Stimulated activated CD8-positive, alpha-beta memory T cell treated with anti-CD3 and anti-CD28 coated beads, Interleukin-4, amount 100 ng/mL, for 4 hours (primary cell): Measurements from ENCODE around the gene SMIM1.

Experiments
- DNase-seq, 2 donors: peaks; one replicate each; pipeline ENCODE4 v3.0.0-alpha.2; 2020; ENCODE audit warnings: low read depth in 2 of 2, low spot score in 1 of 2

The SMIM1 gene

DNA sequence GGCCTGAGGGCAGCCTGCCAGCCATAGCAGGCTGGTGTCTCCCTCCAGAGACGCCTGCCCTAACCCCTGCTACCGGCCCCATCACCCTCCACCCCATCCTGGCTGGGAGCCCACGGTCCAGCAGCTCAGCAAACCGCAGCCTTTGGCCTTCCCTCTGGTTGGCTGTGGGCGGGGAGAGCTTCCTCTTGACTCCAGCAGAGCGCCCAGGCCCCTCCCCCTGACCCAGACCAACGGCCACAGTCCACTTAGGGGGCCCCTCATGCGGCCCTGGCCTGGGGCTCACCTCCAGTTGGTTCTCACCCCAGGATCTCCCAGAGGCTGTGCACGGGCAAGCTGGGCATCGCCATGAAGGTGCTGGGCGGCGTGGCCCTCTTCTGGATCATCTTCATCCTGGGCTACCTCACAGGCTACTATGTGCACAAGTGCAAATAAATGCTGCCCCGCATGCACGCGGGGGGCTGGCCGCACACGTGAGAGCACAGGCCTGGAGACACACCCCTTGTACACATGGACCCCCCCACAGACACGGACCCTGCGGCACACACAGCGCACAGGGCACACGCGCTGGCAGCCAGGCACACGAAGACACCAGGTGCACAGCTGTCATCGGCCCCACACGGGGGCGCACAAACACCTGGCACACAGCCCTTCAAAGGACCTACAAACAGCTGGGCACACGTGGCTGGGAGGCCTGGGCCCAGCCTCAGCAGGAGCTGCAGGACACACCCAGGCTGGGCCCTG, 3.1 kb downstream of the SMIM1 start:
- DNase-seq, result no peak

DNA sequence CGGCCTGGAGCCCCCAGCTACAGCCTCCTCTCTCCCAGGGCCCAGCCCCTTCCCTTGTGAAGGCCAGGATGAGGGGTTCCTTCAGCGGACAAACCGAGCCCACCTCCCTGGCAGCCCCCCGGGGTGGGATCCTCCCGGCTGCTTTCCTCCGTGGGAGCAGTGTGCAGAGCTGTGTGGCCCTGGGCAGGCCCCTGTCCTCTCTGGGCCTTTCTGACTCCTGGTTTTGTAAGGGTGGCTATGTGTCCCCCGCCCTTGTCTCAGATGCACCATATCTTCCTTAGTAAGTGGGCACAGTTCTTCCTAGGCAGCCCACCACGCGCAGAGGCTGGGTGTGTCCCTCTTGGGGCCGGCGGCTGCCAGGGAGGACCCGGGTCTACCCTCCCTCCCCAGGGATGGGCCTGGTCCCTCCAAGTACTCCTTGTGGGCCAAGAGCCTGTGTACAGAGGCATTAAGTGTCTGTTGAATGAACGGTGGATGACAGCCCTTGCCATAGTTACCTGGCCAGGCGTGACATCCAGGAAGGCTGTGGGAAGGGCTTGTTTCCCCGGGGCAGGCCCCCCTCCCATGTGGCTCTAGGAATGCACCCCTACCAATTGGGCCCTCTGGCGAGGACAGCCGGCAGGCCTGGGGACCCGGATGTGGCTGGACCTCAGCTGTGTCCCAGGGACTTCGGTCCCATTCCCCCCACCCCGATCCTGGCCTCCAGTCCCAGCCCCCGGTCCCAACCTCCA, 3.8 kb downstream of the SMIM1 start:
- no peak for DNase-seq

DNA sequence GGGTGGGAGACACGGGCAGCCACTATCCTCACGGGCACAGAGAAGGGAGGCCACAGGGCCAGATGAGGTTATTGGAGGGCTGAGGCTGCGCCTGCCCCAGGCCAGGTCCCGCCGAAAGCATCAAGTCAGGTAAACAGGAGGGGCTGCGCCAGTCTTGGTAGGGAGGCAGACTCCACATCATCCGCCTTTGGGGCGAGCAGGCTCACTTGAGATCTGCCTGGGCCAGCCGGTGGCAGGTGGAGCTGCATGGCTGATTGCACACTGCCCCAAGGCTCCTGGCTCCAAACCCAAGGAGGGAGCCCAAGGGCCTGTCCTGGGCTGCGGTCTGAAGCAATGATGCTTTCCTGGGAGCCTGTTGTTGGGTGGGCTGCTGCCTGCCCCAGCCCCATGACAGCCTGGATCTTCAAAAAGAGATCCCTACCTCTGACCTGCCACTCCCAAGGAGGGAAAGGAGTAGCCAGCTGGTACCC, 4.6 kb downstream of the SMIM1 start:
- no peak for DNase-seq

DNA sequence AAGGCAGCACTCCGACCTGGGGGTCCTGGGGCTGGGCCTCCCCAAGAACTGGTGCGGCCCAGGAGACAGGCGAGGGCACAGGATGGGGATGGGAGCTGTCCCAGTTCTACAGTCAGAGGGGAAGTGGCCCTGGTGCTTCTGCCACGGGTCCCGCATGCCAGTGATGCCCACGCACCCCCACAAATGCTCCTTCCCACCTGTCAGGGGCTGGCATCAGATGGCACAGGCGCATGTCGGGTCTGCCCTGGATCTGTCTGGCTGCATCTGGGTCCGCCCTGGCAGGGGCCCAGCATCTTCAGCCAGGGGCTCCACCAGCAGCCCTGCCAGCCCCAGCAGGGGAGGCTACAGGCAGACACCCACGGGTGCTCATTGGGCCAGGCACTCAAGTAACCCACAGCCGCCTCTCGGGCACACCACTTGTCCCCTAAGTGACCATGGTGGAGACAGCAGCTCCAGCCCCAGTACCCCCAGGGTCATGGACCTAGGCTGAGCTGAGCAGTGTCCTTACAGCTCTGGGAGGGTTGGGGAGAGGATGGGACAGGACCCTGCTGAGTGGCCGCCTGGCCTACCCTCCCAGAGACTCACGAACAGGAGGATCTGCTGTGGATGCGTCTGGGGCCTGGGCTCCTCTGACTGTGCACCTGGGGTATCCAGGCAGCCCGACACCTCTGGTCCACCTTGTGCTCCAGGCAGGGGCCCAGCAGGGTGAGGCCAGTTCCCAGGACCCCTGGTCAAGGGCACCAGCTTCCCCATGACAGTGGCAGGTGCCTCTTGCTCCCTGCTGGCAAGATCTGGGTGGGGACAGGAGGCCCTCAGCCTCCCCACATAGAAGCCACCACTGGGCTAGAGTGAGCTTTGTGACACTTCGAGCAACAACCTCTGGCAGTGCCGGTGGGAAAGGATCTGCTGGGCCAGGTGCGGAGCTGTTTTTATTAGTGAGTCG, 5.4 kb downstream of the SMIM1 start:
- DNase-seq, result no peak

DNA sequence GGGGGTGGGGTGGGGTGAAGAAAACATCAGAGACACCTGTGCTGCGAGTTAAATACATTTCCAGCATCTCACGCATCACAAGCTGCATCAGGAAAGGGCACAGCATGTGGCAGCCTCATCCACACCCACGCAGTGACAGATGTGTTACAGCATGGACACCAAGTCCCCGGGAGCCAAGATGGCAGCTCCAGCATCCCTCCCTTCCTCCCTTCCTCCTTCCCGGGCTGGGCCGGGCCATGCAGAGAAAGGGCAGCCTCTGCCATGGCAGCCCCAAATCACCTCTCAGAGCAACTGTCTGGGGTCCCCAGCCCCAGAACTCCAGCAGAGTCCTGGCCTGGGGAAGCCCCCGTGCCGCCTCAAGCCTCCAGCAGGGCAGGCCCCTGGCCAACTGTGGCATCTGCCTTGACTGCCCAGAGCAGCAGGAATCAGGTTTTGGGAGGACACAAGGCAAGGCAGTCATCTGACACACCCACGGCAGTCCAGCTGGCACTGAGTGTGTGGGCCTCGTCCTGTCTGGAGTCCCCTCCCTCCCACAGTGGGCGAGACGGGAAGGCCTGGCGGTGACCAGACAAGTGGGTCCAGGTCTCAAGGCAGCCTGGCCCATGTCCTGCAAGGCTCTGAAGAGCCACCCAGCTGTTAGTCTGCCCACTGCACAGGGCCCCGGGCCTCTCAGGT, 6.2 kb downstream of the SMIM1 start:
- DNase-seq, result no peak

DNA sequence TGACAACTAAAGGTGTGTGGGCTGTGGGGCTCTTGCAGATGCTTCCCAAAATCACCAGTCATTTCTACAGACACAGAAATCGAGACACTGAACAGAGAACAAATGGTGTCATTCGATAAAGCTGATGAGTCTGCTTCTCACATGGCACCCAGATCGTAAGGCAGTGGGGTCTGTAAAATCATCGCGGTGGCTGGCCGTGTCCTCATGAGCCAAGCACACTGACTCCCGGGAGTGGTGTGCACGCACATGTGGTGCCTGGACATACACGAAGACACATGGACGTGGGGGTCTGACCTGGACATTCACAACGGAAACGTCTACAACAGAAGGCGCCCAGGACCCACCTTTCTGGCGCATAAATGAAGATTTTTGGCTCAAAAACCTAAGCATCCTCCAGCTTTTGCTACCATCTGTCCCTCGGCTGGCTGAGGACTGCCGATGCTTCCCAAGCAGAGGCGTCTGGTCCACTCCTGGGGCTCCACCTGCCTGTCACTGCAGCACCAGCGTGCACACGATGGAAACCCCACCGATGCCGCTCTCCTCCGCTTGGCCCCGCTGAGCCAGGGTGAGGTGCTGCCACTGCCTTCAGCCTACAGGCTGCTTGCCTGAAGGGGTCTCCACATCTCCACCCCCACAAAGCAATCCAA, 6.8 kb downstream of the SMIM1 start:
- no peak for DNase-seq

DNA sequence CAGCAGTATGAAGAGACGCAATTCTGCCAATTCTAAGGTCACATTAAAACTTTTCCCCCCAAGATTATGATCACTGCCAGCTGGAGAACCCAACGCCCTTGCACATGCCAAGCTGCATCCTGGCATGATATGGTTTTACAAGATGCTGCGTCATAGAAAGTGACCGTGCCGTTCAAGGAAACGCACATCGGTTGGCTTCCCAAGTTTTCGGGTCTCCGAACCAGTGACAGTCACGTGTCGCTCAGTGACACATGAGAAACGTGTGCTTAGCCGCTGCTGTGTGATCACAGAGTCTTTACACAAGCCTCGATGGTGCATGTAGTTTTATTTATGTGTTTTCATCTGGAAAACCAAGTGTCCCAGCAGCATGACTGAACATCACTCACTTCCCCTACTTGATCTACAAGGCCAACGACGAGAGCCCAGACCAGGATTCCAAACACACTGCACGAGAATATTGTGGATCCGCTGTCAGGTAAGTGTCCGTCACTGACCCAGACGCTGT, 7.4 kb downstream of the SMIM1 start:
- DNase-seq, result no peak

DNA sequence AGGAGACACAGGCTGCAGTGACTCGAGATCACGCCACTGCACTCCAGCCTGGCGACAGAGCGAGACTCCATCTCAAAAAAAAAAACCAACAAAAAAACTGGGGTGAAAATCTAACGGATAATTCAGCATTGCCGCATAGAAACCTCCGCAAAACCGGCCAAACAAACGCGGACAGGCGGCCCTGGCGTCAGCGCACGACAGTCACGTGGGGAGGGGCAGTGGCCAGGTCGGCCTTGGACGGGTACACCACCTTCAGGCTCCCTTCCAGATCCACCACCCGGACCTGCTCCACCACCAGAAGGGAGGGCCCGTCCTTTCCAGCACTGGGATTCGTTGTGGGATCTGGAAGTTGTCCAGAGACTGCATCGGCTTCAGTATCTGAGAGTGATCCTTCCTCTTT, 8.4 kb downstream of the SMIM1 start:
- DNase-seq, result no peak

DNA sequence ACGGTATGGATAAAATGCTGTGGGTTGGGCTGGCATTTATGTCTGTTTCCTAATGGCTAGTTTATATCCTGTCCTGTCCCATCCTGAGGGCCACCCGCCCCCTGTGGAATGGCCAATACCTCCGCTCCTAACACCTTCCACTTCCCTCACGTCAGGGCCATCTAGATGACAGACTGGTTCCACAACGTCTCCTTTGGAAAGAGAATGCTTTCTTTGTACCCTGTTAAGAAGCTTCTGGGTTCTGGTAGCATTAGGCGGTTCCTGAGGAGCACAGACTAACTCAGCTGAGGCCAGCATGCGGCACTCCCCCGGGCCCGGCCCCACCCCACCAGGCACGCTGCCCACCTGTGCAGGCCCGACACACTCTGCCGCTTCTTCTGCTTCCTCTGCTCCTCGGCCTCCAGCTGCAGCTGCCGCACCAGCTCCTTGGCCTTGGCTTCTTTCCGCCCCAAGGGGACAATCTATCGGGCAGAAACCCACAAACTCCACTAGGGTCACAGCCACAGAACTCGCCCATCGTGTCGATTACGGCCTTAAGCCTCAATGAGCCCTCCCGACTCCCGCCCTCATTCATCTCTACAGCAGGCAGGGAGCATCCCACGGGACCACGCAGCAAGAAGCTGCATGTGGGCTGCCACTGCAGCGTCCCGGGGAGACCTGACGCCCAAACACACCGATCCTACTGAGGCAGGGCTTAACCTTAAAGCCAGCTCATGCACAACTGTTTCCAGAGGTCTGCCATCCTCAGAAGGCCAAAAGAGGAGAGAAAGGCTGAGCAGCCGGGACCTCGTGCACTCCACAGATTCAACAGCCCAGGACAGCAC, 11.3 kb downstream of the SMIM1 start:
- DNase-seq, result no peak

DNA sequence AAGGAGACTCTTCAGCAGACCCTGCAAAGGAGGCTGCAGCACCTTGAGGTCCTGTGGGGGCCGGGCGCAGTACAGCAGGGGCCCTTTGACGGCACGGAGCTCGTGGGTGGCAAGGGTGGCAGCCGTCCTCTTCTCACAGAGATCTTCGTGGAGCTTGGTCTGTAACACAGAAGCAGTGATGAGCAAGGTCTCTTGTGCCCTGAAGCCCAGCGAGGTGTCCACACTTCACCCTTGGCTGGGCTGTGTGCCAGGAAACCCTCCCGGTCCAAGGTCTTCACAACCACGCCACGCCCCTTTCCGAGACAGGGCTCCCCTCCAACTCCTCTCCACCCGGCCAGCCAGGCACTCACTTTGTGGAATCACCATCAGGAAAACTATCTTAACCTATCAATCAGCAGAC, 12.5 kb downstream of the SMIM1 start:
- no peak for DNase-seq

DNA sequence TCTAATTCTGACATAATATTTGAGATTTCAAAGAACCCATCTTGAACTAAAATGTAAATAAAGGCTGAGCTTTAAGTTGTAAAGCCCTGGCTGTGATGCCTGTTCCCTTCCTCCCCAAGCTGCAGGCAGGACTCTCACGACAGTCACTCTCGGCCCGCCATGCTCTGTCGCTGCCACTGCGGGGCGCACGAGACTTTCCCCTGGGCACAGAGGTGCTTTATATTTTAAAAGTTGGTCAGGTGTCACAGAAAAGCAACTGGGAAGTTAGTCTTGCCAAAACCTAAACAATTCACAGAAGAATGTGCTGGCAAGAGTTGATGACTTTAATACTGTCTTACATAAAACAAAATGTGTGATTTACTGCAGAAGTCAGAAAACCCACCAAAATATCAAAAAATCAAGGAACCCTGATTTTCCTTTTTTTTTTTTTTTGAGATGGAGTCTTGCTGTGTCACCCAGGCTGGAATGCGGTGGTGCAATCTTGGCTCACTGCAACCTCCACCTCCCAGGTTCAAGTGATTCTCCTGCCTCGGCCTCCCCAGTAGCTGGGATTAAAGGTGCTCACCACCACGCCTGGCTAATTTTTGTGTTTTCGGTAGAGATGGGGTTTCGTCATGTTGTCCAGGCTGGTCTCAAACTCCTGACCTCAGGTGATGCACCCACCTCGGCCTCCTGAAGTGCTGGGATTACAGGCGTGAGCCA, 13.1 kb downstream of the SMIM1 start:
- DNase-seq, result no peak

DNA sequence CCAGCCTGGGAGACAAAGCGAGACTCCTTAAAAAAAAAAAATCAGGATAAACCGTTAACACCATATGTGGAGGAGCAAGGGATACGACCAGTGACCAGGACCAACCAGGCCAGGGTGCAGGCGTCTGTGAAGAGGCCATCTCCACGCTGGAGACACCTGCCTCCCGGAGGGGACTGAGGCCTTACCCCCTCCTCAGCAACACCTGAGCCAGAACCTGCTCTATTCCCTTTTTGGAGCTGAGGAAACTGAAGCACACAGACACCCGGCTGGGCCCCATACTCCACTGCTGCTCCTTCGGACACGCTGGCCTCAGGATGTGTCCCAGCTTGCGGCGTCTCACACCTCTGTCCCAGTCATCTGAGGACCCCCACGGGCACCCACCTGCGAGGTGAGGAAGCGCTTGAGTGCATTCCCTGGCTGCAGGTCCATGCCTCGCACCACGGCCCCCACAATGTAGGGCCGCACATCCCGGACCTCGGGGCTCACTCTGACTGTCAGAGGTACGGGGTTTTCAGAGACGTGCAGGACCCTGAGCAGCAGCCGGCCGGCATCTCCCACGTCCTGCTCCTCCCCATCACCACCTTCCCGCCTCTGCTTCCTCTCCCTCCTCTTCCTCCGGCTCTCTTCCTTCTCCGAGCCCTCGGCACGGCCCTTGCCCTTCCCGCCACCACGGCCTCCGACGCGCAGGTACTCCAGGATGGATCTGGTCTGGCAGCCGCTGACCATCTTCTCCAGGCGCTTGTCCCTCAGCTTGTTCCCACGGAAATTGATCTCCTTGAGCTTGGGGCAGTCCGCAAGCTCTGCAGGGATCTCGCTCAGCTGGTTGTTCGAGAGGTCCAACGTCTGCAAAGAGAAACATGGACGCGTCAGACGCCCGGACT, 14.2 kb downstream of the SMIM1 start:
- no peak for DNase-seq

DNA sequence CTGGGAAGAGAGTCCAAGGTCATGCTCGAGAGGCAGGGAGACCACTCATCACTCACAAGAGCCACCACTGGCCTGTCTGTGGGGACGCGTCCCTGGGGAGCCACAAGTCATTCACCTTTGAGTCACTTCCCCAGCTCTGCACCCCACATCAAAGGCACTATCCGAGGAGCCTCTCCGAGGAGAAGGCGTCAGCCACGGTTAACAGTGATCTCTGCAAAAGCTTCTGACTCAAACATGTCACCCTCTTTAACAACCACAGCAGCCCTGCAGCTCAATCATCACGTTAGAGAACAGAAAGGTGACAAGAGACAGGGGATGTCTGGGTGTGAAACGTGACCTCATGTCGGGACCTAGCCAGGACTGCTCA, 14.8 kb downstream of the SMIM1 start:
- DNase-seq, result no peak

DNA sequence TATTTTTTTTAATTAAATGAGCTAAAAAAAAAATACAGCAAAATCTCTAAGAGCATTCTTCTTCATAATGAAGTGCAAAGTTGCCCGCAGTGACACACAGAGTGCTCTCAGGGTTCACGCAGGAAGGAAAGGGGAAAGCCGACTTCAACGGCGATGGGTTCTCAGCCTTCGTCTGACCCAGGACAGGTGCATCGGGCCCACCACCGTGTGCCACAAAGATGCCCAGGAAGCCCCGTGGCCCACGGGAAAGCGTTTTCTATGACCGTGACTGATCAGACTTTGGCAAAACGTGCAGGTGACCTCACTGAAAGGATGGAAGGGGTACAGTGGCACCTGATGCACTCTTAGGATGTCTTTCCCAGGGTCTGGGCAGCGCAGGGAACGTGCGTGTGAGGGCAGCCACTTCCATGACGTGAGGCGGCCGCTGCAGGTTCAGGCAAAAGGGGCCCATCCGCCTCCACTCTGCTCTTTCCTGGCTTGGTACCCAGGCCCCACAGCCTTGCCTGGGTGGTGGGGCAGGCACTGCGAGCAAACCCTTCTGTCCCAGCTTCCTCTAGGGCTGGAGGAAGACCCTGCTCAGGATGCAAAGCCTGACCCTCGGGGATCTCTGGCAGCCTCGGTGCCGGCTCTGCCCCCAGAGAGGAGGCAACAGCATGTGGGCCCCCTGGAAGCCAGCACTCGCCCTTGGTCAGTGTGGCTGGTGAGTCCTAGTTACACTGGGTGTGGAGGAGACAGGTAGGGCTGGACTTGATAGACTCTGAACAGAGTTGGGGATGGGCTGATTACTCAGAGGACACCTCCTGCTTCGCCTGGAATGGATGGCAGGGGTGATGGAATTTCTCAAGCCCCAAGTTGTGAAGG, 15.4 kb downstream of the SMIM1 start:
- DNase-seq, result no peak

DNA sequence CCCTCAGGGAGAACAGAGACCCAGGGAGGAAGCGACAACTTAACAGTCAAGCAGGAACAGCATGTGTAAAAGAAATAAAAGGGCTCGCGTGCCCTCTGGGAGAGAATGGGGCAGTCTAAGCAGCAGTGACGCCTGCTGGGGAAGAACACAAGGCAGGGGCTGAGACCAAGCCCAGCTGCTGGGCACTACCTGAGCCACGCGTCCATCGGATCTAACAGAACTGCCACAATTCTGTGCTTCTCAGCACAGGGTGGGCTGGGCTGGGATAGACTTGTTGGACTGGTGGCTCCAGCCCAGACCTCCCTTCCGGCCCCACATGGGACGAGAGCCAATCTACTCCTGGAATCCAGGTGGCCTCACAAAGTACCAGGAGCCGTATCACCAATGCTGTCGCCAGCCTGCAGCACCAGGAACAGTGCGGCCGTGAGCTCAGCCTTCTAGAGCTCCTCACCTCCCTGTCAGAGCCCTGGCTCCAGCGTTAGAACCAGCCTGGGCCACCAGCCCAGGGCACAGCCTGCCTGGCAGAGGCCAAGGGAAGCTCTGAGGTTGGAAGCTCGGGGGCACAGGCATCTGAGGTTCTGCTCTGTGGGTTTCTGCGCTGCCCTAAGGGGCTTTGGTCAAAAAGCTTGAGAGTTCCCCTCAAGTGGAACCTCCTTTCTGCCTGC, 16.3 kb downstream of the SMIM1 start:
- DNase-seq, result no peak
